Body of pancreas (tissue), 4 donors: Measurements from ENCODE around the gene DENND11. TPM values are rescaled to one million over a fixed set of nuclear protein-coding genes. Genes with fewer than 3 reads are reported as not detected.

Experiments
- ATAC-seq: fragments of 150-250 bp; one replicate; pipeline ENCODE4 v1.9.1; 2016
- DNase-seq, 4 donors: peaks; one replicate each; pipeline ENCODE4 v3.0.0-alpha.2; 2019
- H3K27ac ChIP-seq, 4 donors: fragments of 200-600 bp; sonication (generic); 1 replicate in 3 of 4; 2 replicates in 1 of 4; pipeline versions ENCODE4 v1.5.1 to v1.6.1; 2016 to 2019; ENCODE audit warnings: mild to moderate bottlenecking in 1 of 4, mixed read lengths in 1 of 4, moderate library complexity in 1 of 4
- H3K27me3 ChIP-seq, 2 donors: fragments of 200-600 bp; sonication (generic); one replicate each; pipeline ENCODE4 v1.6.0; 2016; ENCODE audit warnings: mild to moderate bottlenecking in 1 of 2
- H3K36me3 ChIP-seq, 2 donors: fragments of 200-600 bp; sonication (generic); replicated peaks in 1 of 2; 2 replicates each; pipeline ENCODE4 v1.5.1; 2016; ENCODE audit warnings: low read depth in 2 of 2; ENCODE audit not compliant: insufficient read depth in 1 of 2
- H3K4me1 ChIP-seq: fragments of 200-600 bp; sonication (generic); one replicate; pipeline ENCODE4 v1.6.0; 2016
- H3K4me3 ChIP-seq, 2 donors: fragments of 200-600 bp; sonication (generic); 1 replicate in 1 of 2; 2 replicates in 1 of 2; pipeline ENCODE4 v1.5.1; 2016 to 2019
- H3K9me3 ChIP-seq, 3 donors: fragments of 200-600 bp; sonication (generic); 1 replicate in 2 of 3; 2 replicates in 1 of 3; pipeline ENCODE4 v1.5.1; 2016
- POLR2A ChIP-seq, 3 donors: fragments of 450-650 bp; IDR thresholded peaks; one replicate each; pipeline ENCODE4 v1.6.1; 2016; ENCODE audit warnings: antibody characterized with exemption in 3 of 3, mild to moderate bottlenecking in 2 of 3
- WGBS, 2 donors: methylation state at CpG; one replicate each; pipeline ENCODE4 v1.1.5; 2017; 5-methylcytosine and 5-hydroxymethylcytosine counted together
- intact Hi-C: fragments of 100-400 bp; cut with DNase I; formaldehyde crosslinking; loops from one replicate; pipeline ENCODE4 v1.15.1; 2023
- small RNA-seq: library from RNA; depleted of rRNA; stranded (forward); fragments of <200 nt; gene quantifications from one replicate; pipeline ENCODE3, GENCODE V24; 2016
- total RNA-seq, 2 donors: library from RNA; depleted of rRNA; stranded (reverse); fragments of >200 nt; gene quantifications; one replicate each; pipeline ENCODE4 v1.1.0, GENCODE V29; 2016
- TF ChIP-seq, protein P1 (sequence below), 7 experiments: fragments of 450-650 bp in 4 of 7; fragments of 200-600 bp in 3 of 7; sonication (generic) in 3 of 7; IDR thresholded peaks; one replicate each; pipeline ENCODE4 v1.5.1; 2016 to 2019; ENCODE audit warnings: antibody characterized with exemption in 7 of 7

The DENND11 gene
- total RNA-seq, 2 donors from 2014 or later, result 17.8 to 31.9 TPM

DNA sequence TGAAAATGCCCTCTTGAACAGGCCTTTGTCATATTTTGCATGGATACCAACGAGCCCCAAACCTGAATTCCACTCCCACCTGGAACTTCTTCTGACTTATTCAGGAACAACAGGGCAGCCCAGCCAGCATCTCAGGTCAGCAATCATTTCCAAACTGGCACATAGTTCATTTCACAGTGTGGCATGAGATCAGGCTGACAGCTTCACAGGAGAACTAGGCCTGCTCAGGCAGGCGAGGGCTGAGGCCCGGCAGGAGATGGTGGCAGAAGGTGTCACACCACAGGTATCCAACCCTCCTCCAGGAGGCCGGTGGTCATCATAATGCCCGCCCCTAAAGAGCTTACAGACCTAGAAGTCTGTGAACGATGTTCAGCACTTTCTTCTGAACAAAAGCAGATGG lies 42.5 kb downstream of the DENND11 start:
- peaks cover 16% of the 10 kb centered on the region for H3K4me1 ChIP-seq
- intact Hi-C loops, result no loop called here
- ATAC-seq, result no peak
- DNase-seq, result no peak
- H3K27me3 ChIP-seq, result no peaks in the 10 kb centered on the region
- no peak overlapping the region for H3K4me3 ChIP-seq
- H3K27ac ChIP-seq, result no peak overlapping the region
- TF ChIP-seq, protein P1, sequence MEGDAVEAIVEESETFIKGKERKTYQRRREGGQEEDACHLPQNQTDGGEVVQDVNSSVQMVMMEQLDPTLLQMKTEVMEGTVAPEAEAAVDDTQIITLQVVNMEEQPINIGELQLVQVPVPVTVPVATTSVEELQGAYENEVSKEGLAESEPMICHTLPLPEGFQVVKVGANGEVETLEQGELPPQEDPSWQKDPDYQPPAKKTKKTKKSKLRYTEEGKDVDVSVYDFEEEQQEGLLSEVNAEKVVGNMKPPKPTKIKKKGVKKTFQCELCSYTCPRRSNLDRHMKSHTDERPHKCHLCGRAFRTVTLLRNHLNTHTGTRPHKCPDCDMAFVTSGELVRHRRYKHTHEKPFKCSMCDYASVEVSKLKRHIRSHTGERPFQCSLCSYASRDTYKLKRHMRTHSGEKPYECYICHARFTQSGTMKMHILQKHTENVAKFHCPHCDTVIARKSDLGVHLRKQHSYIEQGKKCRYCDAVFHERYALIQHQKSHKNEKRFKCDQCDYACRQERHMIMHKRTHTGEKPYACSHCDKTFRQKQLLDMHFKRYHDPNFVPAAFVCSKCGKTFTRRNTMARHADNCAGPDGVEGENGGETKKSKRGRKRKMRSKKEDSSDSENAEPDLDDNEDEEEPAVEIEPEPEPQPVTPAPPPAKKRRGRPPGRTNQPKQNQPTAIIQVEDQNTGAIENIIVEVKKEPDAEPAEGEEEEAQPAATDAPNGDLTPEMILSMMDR (IDR thresholded peaks at IDR 0.05), result no peak
- TF ChIP-seq POLR2A (IDR thresholded peaks at IDR 0.05), result no peak
- 82 to 86% methylated on average over 6 of the region's 6 CpGs for WGBS, 2 donors
- peaks cover 0 to 1% of the 10 kb centered on the region in 2 donors for H3K36me3 ChIP-seq
- no peaks in the 10 kb centered on the region for H3K9me3 ChIP-seq

DNA sequence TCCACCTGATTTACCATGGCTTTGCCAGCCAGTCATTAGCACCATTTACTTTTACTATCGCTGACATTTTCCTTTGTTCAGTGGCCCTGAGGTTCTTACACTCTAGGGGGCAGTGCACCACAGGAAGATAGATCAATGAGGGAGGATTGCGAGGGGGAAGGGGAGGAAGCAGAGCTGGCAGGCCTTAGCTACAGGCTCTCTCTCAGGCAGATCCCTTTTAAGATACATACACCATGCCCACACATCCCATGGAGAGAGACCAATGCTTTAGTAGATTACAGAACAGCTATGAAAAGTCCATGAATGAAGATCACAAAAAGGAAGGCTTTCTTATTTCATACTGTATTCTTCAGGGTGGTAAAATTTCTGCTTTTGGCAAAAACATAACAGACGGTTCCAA lies 47.4 kb downstream of the DENND11 start:
- intact Hi-C loops, result no loop called here
- no peak for TF ChIP-seq POLR2A (IDR thresholded peaks at IDR 0.05)
- TF ChIP-seq, protein P1 (IDR thresholded peaks at IDR 0.05), result peak; percentile 38 to 89 (median 78)
- 29 to 37% methylated on average over 3 of the region's 3 CpGs for WGBS, 2 donors
- DNase-seq (peak; percentile 67 to 84 (median 74)), ATAC-seq (peak; percentile 68)
- Histone ChIP-seq H3K27ac (peak overlapping the region in 2 of 4 donors; percentile 2 to 3), H3K27me3 (no peaks in the 10 kb centered on the region), H3K36me3 (peaks cover 0 to 5% of the 10 kb centered on the region in 2 donors), H3K9me3 (no peaks in the 10 kb centered on the region), H3K4me3 (no peak overlapping the region), H3K4me1 (peaks cover 14% of the 10 kb centered on the region)

DNA sequence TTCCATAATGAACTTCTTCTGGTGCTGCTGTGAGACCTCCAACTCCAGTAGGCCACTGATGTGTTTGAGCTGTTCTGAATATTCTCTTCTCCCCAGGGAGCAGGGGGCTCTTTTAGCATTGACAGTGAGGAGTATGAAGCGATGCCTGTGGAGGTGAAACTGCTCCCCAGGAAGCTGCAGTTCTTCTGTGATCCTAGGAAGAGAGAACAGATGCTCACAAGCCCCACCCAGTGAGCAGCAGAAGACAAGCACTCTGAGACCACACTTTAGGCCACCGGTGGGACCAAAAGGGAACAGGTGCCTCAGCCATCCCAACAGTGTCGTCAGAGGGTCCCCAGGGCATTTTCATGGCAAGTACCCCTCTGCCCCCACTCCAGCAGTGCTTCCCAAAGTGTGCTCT lies 49.3 kb downstream of the DENND11 start:
- H3K36me3 ChIP-seq, result peaks cover 0 to 5% of the 10 kb centered on the region in 2 donors
- H3K9me3 ChIP-seq, result no peaks in the 10 kb centered on the region
- H3K4me3 ChIP-seq, result no peak overlapping the region
- H3K4me1 ChIP-seq, result peaks cover 14% of the 10 kb centered on the region
- intact Hi-C loops, result no loop called here
- 63 to 71% methylated on average over 3 of the region's 3 CpGs for WGBS, 2 donors
- H3K27me3 ChIP-seq, result no peaks in the 10 kb centered on the region
- no peak for TF ChIP-seq POLR2A (IDR thresholded peaks at IDR 0.05)
- TF ChIP-seq, protein P1 (IDR thresholded peaks at IDR 0.05), result no peak
- H3K27ac ChIP-seq, result no peak overlapping the region
- ATAC-seq (no peak), DNase-seq (no peak)

Small RNA genes lying within 50 kb of the gene (small RNA-seq; reads per million reads assigned to genes)
- not detected for gene RNU1-82P

Other genes with a start within 250 kb of the DENND11 start
- gene AGK, start 150.8 kb downstream of the DENND11 start, total RNA-seq, result 10 to 100 TPM; 12.7 to 30.7 TPM
- gene WEE2, start 6.2 kb upstream of the DENND11 start, total RNA-seq, result not detected
- 10 to 100 TPM; 32.6 to 52.9 TPM for gene SSBP1, start 36.2 kb upstream of the DENND11 start, total RNA-seq
- 1 to 10 TPM in 1 of 2 donors, not detected in 1; 2.6 TPM for gene TAS2R3, start 61.9 kb upstream of the DENND11 start, total RNA-seq
- gene TAS2R4, start 74.5 kb upstream of the DENND11 start, total RNA-seq, result 1 to 10 TPM; 1.3 to 3.4 TPM
- gene TAS2R5, start 88.1 kb upstream of the DENND11 start, total RNA-seq, result 1 to 10 TPM in 1 of 2 donors, under 1 TPM in 1; 0.99 to 1.0 TPM
- gene PRSS37, start 139.3 kb upstream of the DENND11 start, total RNA-seq, result not detected
- not detected for gene OR9A4, start 214.2 kb upstream of the DENND11 start, total RNA-seq
- gene CLEC5A, start 244.8 kb upstream of the DENND11 start, total RNA-seq, result 1 to 10 TPM in 1 of 2 donors, under 1 TPM in 1; 0.99 to 1.6 TPM